GM19468 (cell line): Measurements from ENCODE around the gene SPDYE8.
"Not testable (repeated sequence)": the region's sequence is repeated elsewhere in the genome, so short reads cannot be mapped to it uniquely, and the experiment has no call there.

ENCODE experiments used
- ATAC-seq: cut with Tn5 transposase; IDR thresholded peaks from one replicate; pipeline ENCODE4 v1.9.1; 2021; ENCODE audit warnings: mild to moderate bottlenecking, moderate library complexity, moderate number of reproducible peaks; ENCODE audit not compliant: unreplicated experiment; ENCODE audit errors: extremely low read depth

The SPDYE8 gene, protein sequence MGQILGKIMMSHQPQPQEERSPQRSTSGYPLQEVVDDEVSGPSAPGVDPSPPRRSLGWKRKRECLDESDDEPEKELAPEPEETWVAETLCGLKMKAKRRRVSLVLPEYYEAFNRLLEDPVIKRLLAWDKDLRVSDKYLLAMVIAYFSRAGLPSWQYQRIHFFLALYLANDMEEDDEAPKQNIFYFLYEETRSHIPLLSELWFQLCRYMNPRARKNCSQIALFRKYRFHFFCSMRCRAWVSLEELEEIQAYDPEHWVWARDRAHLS

DNA sequence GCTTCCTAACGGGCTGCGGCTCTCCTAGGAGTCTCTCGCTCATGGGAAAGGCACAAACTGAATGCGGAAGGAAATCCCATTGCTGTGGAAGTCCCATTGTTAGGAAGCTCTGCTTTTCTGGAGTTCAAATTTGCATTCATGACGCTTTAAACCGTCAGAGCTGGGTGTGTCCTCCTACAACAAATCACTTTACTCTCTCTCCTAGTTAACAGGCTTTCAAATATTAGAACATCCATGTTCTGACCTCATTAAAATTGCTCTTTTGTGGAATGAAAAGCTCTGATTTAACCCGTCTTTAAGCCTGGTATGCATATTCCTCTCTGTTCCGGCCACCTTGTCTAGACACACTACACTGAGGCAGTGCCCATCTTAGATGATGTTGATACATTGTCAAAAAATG lies at the start of gene SPDYE8:
Gene SPDYE8, minus strand, starts transcription at position 101 of the 400 bp plus-strand sequence. CDS start 1,800 bp downstream, outside the sequence.
- ATAC-seq: not testable (repeated sequence)

DNA sequence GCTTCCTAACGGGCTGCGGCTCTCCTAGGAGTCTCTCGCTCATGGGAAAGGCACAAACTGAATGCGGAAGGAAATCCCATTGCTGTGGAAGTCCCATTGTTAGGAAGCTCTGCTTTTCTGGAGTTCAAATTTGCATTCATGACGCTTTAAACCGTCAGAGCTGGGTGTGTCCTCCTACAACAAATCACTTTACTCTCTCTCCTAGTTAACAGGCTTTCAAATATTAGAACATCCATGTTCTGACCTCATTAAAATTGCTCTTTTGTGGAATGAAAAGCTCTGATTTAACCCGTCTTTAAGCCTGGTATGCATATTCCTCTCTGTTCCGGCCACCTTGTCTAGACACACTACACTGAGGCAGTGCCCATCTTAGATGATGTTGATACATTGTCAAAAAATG lies 28.2 kb upstream of the SPDYE8 start, which contains the start of gene SPDYE11:
Gene SPDYE11, minus strand, starts transcription at position 101 of the 400 bp plus-strand sequence. CDS start 1,800 bp downstream, outside the sequence.
- ATAC-seq: not testable (repeated sequence)

DNA sequence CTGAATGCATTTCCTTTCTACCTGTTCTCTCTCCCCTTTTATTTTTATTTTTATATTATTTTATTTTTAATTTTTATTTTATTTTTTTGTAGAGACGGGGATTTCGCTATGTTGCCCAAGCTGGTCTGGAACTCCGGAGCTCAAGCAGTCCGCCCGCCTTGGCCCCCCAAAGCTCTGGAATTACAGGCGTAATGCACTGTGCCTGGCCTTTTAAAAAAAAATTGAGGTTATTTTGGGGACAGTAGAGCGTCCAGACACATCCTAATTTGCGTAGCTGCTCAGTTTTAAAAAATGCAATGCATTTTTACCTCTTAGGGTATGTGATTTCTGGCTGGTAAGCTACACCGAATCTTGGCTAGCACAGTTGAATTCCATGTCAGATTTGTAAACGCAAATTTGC lies 23.1 kb downstream of the SPDYE8 start:
- ATAC-seq: not testable (repeated sequence)

DNA sequence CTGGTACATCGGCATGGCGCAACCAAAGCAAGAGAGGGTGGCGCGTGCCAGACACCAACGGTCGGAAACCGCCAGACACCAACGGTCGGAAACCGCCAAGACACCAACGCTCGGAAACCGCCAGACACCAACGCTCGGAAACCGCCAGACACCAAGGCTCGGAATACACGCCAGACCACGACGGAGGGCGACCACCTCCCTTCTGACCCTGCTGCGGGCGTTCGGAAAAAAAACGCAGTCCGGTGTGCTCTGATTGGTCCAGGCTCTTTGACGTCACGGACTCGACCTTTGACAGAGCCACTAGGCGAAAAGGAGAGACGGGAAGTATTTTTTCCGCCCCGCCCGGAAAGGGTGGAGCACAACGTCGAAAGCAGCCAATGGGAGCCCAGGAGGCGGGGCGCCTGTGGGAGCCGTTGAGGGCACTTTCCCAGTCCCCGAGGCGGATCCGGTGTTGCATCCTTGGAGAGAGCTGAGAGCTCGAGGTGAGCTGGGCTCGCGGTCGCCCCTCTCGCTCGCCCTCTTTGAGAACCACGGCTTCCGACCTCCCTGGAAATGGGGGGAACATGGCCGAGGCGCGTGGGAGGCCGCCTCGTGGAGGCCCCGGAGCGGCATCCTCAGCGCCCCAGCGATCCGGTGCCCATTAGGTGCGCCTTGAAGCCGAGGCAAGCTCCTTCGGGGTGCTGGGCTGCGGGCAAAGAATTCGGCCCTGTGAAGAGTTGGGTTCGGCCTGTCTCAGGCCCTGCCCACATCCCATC lies 23.7 kb downstream of the SPDYE8 start:
- ATAC-seq: peak; percentile 41

DNA sequence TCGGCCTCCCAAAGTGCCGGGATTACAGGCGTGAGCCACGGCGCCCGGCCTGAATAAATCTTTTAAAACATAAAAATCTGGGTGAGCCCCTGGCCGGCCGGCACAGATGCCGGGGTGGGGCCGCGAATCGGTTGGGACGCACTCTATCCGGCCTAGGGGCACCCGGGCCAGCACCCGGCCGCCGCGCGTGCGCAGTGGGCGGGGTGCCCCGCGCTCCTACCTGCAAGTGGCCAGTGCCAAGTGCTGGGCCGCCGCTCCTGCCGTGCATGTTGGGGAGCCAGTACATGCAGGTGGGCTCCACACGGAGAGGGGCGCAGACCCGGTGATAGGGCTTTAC lies 24.2 kb downstream of the SPDYE8 start:
- ATAC-seq: peak; percentile 55

DNA sequence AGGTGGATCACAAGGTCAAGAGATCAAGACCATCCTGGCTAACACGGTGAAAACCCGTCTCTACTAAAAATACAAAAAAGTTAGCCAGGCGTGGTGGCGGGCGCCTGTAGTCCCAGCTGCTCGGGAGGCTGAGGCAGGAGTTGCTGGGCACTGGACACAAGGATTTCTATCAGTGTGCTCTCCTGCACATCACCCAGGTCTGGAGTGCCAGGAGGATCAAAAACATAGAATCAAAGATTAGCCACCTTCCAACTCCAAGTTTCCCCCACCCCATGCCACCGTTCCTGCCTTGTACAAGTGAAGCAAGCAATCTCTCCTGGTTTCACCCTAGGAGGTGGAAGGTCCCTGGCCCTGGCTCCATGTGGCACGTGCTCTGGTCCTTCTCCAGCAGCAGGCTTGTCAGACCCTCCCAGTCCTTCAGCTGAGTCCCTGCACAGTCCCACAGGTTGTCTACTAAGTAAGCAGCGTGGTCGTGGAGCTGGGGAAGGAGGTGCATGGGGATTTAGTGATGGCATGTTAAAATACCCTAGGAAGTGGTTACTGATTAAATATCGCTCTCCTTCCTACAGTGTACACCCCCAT lies 31.6 kb downstream of the SPDYE8 start:
- ATAC-seq: not testable (repeated sequence)

DNA sequence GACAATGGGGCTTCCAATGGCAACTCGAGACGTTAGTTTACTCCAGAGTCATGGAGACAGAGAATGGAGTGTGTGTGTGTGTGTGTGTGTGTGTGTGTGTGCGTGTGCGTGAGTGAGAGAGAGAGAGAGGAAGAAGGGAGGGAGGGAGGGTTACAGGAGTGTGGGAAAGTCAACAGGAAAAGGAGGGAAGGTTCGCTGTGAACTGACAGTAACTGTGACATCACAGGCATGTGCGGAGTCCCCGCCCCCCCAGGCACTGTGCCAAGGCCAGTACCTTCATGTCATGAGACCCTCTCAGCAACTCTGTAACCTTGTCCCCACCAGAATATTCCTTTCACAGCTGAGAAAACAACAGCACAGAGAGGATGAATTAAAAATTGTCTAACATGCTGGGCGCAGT lies 32.1 kb downstream of the SPDYE8 start:
- not testable (repeated sequence) for ATAC-seq

DNA sequence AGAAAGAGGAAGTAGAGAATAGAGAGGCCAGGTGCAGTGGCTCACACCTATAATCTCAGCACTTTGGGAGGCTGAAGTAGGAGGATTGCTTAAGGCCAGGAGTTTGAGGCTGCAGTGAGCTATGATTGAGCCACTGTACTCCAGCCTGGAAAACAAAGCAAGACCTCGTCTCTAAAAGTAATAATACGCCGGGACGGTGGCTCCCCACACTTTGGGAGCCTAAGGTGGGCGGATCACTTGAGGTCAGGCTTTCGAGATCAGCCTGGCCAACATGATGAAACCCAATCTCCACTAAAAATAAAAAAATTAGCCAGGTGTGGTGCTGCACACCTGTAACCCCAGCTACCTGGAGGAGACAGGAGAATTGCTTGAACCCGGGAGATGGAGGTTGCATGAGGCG lies 34.1 kb downstream of the SPDYE8 start:
- not testable (repeated sequence) for ATAC-seq

DNA sequence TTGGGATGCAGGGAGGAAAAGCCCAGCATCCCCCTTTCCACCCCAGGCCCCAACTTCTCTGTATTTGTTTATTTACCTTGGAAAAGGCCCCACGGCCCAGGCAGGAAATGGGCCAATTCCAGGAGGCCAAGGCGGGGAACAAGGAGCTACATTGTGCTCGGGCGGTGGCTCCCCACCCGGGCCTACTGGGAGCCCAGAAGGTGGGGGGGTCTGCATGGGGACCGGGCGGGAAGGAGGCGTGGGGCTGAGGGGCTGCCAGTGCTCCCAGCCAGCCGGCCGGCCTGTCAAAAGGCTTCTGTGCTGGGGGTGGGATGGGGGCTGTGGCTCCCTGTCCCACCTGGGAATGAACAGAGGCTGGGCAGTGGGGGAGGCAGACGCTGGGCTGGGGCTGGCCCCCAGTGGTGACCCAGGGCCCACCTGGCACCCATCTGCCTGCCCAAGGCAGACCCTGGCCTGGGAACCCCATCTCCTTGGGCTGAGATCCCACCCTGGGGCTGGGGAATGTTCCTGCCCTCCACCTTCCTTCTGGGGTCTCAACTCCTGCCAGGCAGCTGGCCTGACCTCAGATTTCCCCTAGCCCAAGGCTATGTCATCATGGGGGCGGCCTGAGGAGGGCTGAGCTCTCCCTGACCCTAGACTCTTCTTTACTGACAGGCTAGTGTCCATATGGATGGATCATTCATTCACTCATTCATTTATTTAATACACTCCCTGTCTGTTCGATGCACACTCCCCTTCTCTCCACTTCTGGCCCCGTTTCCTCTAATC lies 39.2 kb downstream of the SPDYE8 start:
- ATAC-seq: not testable (repeated sequence)

DNA sequence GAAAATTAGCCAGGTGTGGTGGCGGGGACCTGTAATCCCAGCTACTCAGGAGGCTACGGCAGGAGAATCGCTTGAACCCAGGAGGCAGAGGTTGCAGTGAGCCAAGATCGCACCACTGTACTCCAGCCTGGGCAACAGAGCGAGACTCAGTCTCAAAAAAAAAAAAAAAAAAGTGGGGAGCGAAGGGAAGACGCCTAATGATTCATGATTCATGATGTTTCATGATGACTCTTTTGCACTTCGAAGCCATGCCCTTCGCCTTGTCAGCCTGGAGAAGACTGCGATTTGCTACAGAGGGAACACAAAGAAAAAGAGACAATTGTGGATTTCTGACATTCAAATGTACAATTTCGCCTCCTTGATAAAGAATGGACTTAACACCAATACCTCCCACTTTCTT lies 47.5 kb downstream of the SPDYE8 start:
- ATAC-seq: not testable (repeated sequence)

DNA sequence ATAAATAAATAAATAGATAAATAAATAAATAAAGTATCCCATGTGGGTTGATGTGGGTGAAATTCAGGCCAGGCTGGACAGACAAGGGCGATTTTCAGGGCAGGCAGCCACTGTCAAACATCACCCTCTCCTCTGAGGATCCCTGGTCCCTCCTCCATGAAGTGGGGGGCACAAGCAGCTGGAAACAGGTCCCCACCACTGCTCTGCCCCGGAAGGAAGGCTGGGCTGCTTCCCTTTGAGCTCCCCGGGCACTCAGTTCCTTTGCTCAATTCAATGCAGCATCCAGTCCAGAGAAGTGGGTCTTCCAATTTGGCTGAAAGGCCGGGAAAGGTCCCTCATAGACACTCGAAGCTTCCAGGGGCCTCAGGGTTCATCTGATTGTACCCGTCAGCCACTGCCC lies 49.2 kb downstream of the SPDYE8 start:
- not testable (repeated sequence) for ATAC-seq

DNA sequence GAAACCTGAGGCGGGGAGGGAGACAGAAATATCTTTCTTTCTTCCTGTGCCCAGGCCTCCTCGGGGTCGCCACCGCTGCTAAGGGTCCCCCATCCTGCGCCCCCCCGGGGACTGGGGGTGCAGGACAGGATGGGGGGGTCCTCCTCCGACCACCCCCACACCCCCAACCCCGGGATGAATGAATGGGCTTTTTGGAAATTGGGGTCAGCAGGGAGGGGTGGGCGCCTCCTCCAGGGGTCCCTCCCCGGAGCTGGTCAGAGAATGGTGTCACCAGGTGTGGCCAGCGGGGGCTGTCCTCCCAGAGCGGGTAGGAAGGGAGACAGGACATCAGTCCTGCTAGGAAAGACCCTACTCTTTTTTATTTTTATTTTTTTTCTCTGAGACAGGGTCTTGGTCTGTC lies 53.1 kb downstream of the SPDYE8 start:
- not testable (repeated sequence) for ATAC-seq

DNA sequence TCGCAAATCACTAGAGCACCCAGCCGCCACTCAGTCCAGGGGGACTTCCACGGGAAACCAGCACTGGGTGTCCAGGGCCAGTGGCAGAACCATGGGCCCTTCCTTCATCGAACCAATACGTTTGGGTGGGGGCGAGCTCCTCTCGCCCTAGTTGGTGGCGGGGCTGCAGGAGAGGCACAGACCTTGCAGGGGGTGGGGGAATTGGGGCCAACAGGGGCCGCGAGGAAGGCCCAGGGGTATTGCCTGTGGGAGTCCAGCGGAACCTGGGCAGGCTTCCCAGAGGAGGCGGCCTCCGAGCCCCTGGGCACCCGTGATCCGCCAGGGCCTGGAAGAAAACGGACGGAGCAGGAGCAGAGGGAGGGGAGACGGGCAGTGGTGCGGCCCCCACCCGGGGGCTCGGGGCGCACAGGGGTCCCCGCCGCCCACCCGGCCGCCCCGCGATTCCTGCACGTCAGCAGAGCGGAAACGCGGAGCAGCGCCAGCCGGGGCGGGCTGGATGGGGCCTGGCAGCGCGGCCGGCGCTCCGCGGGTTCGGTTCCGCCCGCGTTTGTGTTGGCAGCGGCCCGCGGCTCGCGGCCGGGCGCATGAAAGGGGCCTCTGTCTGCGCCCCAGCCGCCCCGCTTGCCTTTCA lies 53.8 kb downstream of the SPDYE8 start:
- ATAC-seq: not testable (repeated sequence)

DNA sequence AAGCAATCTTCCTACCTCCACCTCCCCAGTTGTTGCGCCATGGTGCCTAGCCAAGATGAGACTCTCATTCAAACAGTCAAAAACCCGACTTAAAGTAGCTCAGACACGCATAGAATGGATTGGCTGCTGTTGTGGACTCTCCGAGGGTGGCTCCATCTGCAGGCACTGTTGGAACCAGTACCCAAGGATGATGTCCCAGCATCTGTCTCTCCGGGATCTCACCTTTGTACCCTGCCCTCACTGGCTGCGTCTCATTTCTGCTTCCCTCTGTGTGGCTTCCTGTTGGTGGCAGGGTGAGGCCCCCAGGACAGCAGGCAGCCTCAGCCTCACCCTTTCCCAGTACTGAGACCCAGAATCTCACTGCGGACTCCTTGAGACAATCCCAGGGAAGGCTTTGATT lies 54.8 kb downstream of the SPDYE8 start:
- not testable (repeated sequence) for ATAC-seq

DNA sequence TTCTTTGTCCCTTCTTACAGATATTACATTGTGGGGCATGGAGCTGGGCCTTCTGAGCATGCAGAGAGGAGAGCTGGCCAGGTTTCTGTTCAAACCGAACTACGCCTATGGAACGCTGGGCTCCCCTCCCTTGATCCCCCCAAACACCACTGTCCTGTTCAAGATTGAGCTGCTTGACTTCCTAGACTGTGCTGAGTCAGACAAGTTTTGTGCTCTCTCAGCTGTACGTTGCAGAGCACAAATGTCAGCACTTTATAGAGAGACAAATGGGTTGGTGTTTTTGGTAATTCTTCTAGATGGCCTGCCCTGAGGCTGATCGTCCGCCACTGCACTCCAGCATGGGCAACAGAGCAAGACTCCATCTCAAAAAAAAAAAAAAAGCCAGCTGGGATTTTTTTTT lies 58.1 kb downstream of the SPDYE8 start:
- ATAC-seq: not testable (repeated sequence)
